IPS-18c (cell line): ENCODE results near the gene MTMR6.
A peak's percentile ranks its signal among the peaks of the same experiment; 100 is the strongest.
"Not testable (repeated sequence)": the region's sequence is repeated elsewhere in the genome, so short reads cannot be mapped to it uniquely, and the experiment has no call there.

Source experiments
- H3K4me3 ChIP-seq: 2 replicates; pipeline ENCODE4 v1.7.0; 2013; ENCODE audit warnings: low read depth, mild to moderate bottlenecking, low read length, moderate library complexity; ENCODE audit not compliant: insufficient read depth
- H3K9me3 ChIP-seq: one replicate; pipeline ENCODE4 v1.6.1; 2013; ENCODE audit warnings: mild to moderate bottlenecking, low read length, moderate library complexity; ENCODE audit not compliant: control insufficient read depth, insufficient read depth

The MTMR6 gene

GRCh38 chr13:25286969-25287961 lies at the start of gene MTMR6:
MTMR6 (minus strand) TSS chr13:25287488; CDS start chr13:25287247, 241 bp downstream.
- Histone ChIP-seq H3K9me3 (no peaks in the 10 kb centered on the region), H3K4me3 (peak within 1 kb of the TSS; percentile 77)

GRCh38 chr13:25335856-25336255 lies 48.6 kb upstream of the MTMR6 start:
- Histone ChIP-seq H3K4me3 (no peak overlapping the region), H3K9me3 (no peaks in the 10 kb centered on the region)

- no peaks in the 10 kb centered on the region for H3K9me3 ChIP-seq
- no peak overlapping the region for H3K4me3 ChIP-seq
These were observed 43.3 kb upstream of the MTMR6 start for GRCh38 chr13:25330541-25330940.

GRCh38 chr13:25329706-25330105 lies 42.4 kb upstream of the MTMR6 start:
- no peak overlapping the region for H3K4me3 ChIP-seq

GRCh38 chr13:25324100-25324499 lies 36.8 kb upstream of the MTMR6 start:
- no peak overlapping the region for H3K4me3 ChIP-seq

More at GRCh38 chr13:25329706-25330105, 42.4 kb upstream of the MTMR6 start:
- H3K9me3 ChIP-seq = no peaks in the 10 kb centered on the region

GRCh38 chr13:25319771-25320170 lies 32.5 kb upstream of the MTMR6 start:
- Histone ChIP-seq H3K9me3 (no peaks in the 10 kb centered on the region), H3K4me3 (no peak overlapping the region)

More at GRCh38 chr13:25324100-25324499, 36.8 kb upstream of the MTMR6 start:
- no peaks in the 10 kb centered on the region for H3K9me3 ChIP-seq

GRCh38 chr13:25318946-25319345 lies 31.7 kb upstream of the MTMR6 start:
- H3K9me3 ChIP-seq, H3K4me3 ChIP-seq: not testable (repeated sequence)

- H3K9me3 ChIP-seq = no peaks in the 10 kb centered on the region
These were observed 23.6 kb upstream of the MTMR6 start for GRCh38 chr13:25310891-25311290.

GRCh38 chr13:25306671-25307464 lies 19.6 kb upstream of the MTMR6 start:
- no peaks in the 10 kb centered on the region for H3K9me3 ChIP-seq
- H3K4me3 ChIP-seq = no peak overlapping the region

More at GRCh38 chr13:25310891-25311290, 23.6 kb upstream of the MTMR6 start:
- no peak overlapping the region for H3K4me3 ChIP-seq

- Histone ChIP-seq H3K9me3 (no peaks in the 10 kb centered on the region), H3K4me3 (peak overlapping the region; percentile 86)
These were observed 14.8 kb upstream of the MTMR6 start for GRCh38 chr13:25302121-25302520.

GRCh38 chr13:25301347-25302113 lies 14.2 kb upstream of the MTMR6 start, which contains the start of gene NUP58:
NUP58 (plus strand) TSS chr13:25301625; CDS start chr13:25301774, 149 bp downstream.
- Histone ChIP-seq H3K4me3 (peak within 1 kb of the TSS; percentile 86), H3K9me3 (no peaks in the 10 kb centered on the region)

GRCh38 chr13:25300861-25301346 lies 13.6 kb upstream of the MTMR6 start:
- peak overlapping the region; percentile 86 for H3K4me3 ChIP-seq
- H3K9me3 ChIP-seq = no peaks in the 10 kb centered on the region

GRCh38 chr13:25295701-25296100 lies 8.4 kb upstream of the MTMR6 start:
- Histone ChIP-seq H3K9me3 (no peaks in the 10 kb centered on the region), H3K4me3 (no peak overlapping the region)

- H3K9me3 ChIP-seq = no peaks in the 10 kb centered on the region
These were observed 7.9 kb upstream of the MTMR6 start for GRCh38 chr13:25295228-25295627.

GRCh38 chr13:25292301-25292700 lies 5.0 kb upstream of the MTMR6 start:
- Histone ChIP-seq H3K9me3 (no peaks in the 10 kb centered on the region), H3K4me3 (no peak overlapping the region)

More at GRCh38 chr13:25295228-25295627, 7.9 kb upstream of the MTMR6 start:
- H3K4me3 ChIP-seq = no peak overlapping the region

- no peak overlapping the region for H3K4me3 ChIP-seq
- no peaks in the 10 kb centered on the region for H3K9me3 ChIP-seq
These were observed 4.4 kb upstream of the MTMR6 start for GRCh38 chr13:25291691-25292090.

GRCh38 chr13:25288966-25289365 lies 1.7 kb upstream of the MTMR6 start:
- H3K4me3 ChIP-seq = no peak overlapping the region
- H3K9me3 ChIP-seq = no peaks in the 10 kb centered on the region
